NCI-H2107 (cell line): ENCODE measurements around the gene MGA.
"Not testable (repeated sequence)": the region's sequence is repeated elsewhere in the genome, so short reads cannot be mapped to it uniquely, and the experiment has no call there.

Source experiments
- DNase-seq: peaks from one replicate; lab custom pipeline; 2025; lab: John Stamatoyannopoulos, UW

MGA gene

DNA sequence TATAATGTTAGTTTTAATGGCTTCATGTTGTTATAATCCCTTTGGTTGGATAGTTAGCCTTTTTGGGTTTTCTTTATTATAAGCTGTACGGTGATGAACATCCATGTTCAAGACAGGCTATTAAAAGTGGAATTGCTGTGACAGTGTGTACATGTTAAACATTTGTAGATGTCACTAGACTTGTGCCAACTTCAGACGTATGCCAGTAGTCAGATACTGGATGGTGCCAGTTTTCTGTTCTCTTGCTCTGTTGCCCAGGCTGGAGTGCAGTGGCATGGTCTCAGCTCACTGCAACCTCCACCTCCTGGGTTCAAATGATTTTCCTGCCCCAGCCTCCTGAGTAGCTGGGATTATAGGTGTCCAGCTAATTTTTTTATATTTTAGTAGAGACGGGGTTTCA lies 54.1 kb downstream of the MGA start:
- DNase-seq, result no peak

DNA sequence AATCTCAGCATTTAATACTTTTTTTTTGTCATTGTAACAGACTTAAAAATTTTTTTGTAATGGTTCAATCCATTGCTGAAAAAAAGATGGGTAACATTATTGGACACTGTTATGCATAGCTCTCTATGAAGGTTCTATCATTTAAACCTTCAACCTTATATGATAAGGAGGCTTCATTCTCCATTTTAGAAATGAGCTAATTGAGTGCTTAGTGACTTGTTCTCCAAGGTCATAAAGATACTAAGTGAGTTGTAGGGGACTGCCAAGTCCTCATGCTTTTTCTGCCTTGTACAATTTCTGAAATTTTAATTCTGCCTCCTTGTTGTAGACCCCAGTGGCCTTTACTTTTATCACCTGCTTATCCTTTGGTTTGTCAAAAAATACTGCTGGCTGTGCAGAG lies 56.7 kb downstream of the MGA start:
- no peak for DNase-seq

DNA sequence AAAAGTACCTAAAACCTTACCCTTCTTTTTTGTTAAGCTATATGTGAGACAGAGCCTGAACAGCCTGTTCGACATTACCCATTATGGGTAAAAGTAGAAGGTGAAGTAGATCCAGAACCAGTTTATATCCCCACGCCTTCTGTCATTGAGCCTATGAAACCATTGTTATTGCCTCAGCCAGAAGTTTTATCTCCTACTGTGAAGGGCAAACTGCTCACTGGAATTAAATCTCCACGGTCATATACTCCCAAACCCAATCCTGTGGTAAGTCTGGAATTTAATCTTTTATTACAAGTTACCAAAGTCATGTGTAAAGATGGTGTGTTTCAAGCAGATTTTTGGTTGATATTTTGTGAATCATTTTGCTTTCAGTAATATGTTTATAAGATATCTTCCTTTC lies 66.9 kb downstream of the MGA start:
- DNase-seq, result no peak

DNA sequence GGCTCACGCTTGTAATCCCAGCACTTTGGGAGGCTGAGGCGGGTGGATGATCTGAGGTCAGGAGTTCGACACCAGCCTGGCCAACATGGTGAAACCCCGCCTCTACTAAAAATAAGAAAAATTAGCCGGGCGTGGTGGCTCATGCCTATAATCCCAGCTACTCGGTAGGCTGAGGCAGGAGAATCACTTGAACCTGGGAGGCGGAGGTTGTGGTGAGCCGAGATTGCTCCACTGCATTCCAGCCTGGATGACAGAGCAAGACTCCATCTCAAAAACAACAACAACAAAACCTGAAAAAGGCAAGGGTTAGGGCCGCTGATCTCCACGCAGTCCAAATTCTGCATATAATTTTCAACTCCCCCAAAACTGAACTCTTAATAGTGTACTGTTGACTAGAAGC lies 67.9 kb downstream of the MGA start:
- not testable (repeated sequence) for DNase-seq

DNA sequence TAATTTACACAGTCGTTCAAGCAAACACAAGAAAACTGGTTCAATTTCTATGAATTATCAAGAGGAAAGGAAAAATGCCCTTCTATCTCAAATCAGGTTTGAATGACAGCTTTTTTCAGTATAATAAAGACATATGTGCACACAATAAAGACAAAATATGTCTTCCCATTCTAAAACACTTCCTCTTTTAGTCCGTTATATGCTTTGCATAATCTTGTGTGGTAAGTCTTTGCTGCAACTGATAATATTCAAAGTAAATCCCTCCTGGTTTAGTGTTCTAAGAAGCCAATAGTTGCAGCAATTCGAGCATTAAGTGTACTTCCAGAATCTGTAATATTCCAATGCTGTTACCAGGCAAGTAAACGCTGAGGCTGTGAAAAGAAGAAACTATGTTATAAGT lies 70.3 kb downstream of the MGA start:
- no peak for DNase-seq

DNA sequence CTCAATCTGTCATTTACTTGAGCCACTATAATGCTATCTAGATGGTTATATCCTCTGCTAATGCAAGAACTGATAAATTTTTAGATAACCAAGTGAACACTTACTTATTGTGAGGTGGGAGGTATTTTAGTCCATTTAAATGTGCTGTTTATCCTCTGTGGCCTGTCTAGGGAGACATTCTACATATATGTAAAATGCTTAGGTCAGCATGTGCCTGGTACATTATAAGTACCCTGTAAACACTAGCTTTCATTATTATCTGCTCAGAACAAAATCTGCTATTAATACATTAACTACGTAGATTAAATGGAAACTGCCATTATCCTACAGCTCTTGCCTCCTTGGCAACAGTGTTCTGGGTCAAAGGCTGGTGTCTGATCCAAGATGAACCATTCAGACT lies 72.3 kb downstream of the MGA start:
- DNase-seq, result no peak

DNA sequence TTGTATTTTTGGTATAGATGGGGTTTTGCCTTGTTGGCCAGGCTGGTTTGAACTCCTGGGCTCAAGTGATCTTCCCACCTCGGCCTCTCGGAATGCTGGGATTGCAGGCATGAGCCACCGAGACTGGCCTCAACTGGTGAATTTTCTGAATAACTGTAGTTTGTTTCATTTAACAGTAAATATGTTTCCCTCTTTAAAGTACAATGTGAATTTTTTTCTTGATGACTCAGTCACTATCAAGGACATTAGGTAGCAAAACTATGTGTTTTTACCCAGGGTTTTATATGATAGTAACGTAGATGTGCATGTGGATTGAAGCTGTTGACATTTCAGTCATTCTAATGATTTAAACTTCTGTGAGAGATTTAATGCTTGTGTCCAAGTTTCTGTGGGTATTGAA lies 73.9 kb downstream of the MGA start:
- DNase-seq, result no peak

DNA sequence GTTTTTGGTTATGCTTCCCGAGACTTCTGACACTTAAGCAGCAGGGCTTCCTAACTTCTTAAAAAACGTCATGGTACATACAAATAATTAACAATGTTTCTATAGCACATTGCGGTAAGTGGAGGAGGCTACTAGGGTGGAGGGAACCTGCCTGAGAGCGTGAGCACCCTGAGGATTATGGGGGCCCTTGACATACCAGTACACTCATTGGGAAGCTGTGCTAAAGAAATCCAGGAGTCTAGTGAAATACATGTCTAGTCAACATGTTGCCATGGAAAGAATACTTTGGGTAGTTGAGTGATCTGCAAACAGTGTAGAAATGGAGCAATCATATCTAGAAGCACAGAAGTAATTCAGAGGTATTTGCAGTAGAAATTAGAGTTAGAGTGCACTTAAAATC lies 74.8 kb downstream of the MGA start:
- no peak for DNase-seq

DNA sequence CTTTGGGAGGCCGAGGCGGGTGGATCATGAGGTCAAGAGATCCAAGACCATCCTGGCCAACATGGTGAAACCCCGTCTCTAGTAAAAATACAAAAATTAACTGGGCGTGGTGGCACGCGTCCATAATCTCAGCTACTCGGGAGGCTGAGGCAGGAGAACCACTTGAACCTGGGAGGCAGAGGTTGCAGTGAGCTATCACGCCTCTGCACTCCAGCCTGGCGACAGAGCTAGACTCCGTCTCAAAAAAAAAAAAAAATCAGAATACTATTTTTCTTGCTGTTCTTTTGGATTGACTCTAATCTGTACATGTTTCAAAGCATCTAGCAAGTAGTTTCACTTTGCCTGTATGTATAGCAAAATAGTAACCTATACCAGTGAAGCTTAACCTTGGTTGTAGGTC lies 75.3 kb downstream of the MGA start:
- not testable (repeated sequence) for DNase-seq

DNA sequence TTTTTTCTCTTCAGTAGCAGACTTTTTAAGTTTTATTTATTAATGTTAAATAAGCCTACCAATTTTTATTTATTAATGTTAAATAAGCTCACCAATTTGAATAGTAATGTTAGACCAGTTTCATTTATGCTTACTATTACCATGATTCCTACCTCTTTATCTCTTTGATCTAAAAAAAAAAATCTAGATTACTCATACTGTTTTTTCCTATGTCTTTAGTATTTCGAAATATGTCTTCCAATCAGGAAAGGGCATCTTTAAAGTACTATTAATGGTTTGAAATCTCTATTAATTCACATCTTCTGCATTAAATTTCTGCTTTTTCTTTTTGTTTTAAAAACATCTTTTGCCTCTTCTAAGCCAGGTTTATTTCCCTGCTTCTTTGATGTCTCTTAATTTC lies 86.6 kb downstream of the MGA start:
- no peak for DNase-seq

DNA sequence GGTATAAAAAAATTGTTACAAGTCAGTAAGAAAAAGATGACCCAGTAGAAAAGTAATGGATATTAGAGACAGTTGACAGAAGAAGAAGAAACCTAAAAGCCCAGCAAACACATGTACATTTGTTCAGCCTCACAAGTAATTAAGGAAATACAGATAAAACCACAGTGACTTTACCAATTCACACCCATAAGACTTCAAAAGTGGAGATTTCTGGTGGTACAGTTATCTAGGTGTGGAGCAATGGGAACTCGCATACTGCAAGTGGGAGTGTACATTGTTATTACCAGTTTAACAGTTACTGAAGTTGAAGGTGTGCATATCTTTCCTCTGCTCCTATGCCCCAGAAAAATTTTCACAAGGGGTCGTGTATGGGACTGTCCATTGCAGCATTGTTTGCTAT lies 96.0 kb downstream of the MGA start:
- DNase-seq, result no peak

DNA sequence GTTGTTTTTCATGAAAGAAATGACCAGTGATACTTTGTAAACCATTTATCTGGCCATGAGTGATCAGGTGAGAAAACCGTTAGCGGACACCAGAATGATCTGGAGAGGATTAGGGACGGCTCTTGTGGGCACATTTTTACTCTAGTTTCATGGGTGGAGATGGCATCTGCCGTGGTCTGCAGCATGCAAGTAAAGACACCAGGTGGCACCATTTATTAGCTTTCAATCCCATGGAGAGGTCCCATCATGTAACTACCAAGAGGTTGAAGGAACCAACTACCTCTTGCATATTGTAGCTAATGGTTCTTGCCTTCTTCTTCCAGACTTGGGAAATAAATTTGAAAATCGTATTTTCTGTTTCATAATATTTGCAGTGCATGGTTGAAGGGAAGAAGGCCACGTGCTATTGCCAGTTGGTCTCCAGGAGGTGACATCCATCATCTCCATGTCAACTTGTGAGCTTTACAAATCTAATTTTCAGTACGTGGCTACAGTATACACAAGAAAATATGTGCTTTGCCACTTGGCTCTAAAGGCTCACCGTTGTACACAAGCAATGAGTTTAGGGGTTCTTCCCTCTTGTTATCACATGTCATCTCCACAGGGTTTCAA lies 112.6 kb downstream of the MGA start:
- DNase-seq, result peak; percentile 21

DNA sequence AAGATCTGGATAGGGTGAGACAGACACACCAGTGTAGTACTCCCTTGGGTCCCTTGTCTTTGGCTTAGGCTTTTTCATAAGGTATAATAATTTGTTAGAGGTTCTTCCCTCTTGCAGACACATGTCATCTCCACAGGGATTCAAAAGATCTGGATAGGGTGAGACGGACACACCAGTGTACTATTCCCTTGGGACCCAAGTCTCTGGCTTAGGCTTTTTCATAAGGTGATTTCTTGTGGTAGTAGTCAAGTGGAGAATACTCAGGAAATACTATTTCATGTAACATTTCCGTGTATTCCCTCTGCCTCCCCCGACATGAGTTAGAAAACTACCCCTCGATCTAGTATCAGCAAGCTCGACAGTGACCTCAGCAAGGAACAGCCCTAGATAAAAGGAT lies 113.1 kb downstream of the MGA start:
- DNase-seq, result no peak

DNA sequence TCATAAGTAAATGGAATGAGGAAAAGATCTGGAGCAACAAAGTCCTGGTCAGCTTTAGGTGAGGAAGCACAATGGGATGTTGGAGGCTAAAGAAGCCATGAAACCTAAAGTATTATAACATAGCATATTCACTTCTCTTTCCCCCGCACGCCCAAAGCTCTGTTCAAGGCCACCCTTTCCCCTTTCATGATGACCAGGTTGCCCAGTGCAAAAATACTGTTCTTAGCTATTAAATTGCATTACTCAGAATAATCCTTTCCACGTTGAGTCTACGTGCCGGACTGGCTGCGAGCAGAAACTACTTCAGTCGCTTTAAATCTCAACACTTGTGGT lies 113.5 kb downstream of the MGA start:
- DNase-seq, result no peak

DNA sequence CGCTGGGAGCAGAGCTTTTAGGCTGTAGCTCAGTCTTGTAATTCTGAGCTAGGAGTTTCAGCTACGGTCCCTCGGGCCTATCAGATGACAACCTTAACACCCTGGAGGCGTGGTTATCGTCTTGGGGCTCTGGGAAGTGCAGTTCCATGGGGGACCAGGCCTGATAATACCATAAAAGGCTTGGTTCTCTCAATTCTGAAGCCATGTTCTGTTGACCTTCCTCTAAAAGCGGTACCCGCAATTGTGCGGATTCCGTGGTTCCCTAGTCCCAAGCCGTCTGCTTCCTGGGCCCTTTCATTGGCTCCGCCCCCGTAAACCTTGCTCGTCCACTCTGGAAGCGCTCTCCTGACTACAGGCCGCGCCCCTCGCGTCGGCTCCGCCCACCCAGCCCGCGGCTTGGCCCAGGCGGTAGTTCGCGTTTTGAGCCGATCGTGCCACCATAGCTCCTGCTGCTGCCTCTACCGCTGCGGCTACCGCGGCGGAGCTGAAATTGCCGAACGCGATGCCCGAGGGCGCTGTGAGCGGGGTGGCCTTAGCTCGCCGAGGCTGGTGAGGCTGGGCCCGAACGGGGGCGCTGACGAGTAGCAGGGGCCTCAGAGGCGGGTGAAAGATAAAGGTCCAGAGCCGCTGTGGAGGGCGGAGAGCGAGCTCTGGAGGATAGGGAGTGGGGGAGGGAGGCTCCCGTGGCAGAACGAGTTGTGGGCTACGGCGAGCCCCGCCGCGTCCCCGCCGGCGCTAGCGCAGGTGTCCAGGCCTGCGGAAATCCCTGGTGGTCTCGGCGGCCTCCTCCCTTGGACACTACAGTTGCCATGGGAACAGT lies 114.1 kb downstream of the MGA start, which contains the start of gene MAPKBP1:
Gene MAPKBP1, plus strand, starts transcription at position 423 of the 820 bp plus-strand sequence. CDS start 792 bp downstream, outside the sequence.
- peak; percentile 91 for DNase-seq

DNA sequence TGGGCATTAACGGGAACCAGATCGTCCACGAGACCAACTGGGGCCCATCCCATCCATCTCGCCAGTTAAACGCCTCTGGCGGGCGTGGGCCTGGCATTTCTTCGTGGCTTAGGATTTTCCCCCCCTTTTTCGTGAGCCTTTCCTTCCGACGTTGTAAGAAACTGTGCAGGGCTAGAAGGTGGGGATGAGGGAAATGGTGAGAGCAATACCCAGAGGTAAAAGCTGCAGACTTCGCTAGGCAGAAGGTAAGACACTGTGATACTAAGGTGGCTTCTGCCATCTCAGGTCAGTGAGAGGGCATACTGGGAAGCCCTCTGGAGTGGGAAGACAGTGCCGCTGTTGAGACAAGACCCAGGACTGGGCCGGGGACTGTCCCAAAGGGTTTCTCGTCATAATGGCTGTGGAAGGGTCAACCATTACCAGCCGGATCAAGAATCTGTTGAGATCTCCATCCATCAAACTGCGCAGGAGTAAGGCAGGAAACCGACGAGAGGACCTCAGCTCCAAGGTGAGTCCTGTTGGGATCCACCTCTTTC lies 114.7 kb downstream of the MGA start:
- no peak for DNase-seq

DNA sequence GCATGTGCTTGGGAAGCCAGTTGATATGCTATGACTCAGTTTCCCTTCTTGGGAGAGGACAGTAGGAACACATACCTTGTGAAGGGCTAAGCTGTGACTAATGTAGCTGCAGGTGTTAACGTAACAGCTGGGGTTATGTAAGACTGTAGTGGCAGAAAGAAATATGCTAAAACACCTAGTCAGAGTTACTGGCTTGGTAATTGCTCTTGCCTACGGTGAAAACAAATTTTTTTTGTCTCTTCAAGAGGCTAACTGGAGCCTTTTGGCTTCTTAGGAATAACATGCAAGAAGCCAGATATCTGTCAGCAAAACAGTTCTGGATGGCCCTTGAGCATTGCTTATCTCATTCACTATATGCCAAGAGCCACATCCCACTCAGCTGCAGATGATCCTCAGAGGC lies 115.4 kb downstream of the MGA start:
- DNase-seq, result no peak

DNA sequence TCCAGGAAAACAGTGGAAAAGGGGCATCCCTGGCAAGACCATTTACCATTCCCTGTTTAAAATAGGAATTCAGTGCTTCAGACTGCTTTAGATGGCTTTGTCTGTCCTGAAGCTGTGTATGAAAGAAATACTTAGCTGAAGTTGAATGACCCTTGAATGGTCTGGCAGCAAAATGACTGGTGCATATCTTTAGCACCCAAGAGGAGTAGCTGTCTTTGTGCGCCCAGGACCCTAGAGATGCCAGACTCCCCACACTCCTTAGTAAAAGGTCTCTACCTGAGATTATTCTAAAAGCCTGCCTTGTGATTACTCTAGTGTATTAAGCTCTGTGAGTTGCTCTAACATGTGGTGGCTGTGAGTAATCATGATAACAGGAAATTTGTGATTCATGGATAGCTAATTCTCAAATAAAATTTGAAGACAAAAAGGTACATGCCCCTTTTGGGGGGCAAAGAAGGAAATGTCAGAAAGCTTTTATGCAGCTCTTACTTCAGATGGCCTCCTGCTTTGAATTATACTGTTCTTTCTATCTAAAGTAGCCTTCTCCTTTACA lies 117.3 kb downstream of the MGA start:
- no peak for DNase-seq

DNA sequence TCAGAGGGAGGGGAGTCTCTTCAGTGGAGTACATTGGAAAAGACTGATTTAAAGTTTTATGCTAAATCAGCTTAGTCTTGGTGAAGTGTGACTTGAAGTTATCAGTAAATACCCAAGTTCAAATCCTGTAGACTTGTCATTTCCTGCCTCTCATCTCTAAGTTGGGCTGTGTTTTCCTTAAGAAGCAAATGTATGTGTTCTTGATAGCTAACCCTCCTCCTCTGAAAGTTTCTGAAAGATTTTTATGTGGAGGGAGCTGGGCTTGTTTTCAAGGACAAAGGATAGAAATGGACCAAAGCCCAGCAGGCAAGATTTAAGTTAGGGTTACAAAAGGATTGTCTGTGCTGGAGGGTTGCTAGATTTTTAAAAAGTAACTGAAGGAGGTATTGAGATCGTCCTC lies 118.3 kb downstream of the MGA start:
- DNase-seq, result no peak

DNA sequence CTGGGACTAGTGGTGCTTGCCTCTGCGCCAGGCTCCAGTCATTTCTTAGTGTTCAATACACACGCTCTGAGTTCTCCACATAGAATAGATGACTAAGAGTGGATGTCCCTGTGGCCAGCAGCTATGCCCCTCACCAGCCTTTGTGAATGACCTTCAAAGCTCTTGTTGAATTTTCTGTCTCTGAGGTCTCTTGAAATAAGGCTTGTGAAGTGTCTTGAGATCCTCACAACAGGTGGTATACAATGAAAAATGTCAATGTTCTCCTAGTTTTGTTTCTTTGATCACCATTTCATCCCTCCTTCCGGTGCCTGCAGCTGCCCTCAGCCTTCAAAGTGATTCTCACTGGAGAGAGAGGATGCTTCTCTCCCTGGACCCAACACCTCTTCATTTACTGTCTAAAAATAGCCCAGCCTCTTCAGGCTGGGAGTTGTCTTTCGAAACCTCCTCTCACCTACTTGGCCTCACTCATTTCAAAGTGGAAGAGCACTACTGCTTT lies 119.5 kb downstream of the MGA start:
- no peak for DNase-seq

DNA sequence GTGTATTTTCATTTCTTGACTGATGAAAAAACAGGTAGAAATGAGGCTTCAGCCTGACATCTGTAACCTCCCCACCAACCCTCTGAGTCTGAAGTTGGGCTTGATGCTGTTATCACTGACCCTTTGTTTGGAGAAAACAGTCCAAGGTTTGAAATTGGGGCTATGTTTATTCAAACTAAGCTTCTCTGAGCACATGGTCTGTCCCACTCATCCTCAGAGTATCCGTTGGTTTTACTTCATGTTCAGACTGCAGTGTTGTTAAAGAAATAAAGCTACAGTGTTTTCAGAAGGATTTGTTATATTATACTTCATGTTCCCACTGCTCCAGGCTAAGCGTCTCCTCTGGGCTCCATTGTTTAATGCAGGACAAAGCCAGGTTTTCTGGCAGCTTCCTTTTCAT lies 120.1 kb downstream of the MGA start:
- no peak for DNase-seq

DNA sequence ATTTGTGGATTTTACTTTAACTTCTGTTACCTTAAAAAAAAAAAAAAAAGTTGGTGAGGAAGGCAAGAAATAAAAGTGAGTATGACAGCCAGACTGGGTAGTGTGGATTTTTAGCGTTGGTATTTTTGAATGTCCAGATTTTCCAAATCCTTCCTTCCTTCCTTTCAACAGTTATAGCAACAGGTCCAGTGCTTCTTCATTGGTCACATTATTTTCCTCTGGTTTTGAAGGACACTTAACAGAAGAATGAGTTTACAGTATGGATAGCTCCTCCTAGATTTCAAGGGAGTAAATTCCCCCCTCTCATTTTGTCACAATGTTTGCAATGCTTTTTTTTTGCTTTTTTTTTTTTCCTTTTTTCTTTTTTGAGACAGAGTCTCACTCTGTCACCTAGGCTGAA lies 120.5 kb downstream of the MGA start:
- DNase-seq, result no peak
